ENCODE data around the gene ARTN. TPM values are rescaled to one million over a fixed set of nuclear protein-coding genes. Genes with fewer than 3 reads are reported as not detected.

Gene ARTN
- total and polyA plus RNA-seq, 3 experiments from 2014 or later = 0.22 to 0.49 TPM; not detected in 1

- Mint-ChIP-seq H3K4me3 (peak overlapping the region in 2 of 7 donors; percentile 8 to 57), H3K27ac (peak overlapping the region in 1 of 8 donors; percentile 29), H3K36me3 (peaks cover 0 to 2% (median 2%) of the 10 kb centered on the region in 3 donors), H3K9me3 (no peaks in the 10 kb centered on the region), H3K4me1 (peaks cover 6 to 21% (median 13%) of the 10 kb centered on the region in 3 donors), H3K27me3 (peaks cover 25 to 29% of the 10 kb centered on the region in 2 donors)
- Histone ChIP-seq H3K27me3 (ENCODE audit: insufficient read depth, low read length, poor library complexity, severe bottlenecking) (peaks cover 21% of the 10 kb centered on the region), H3K9me3 (ENCODE audit: low read length) (no peaks in the 10 kb centered on the region), H3K4me3 (ENCODE audit: low read length) (no peak overlapping the region), H3K27ac (ENCODE audit: low read depth, low read length) (no peak overlapping the region), H3K4me1 (ENCODE audit: insufficient read depth, low read length) (no peaks in the 10 kb centered on the region), H3K36me3 (ENCODE audit: insufficient read depth, low read length) (no peaks in the 10 kb centered on the region)
- ChIA-PET CTCF (interaction anchor here (3.3 to 4.4 kb wide), 2 partner anchors 10 to 171 kb away, joined by 45 to 46 read pairs; partner anchors contain the start of gene IPO13), POLR2A (no interaction called here)
- no peak for DNase-seq
Measured at GRCh38 chr1:43936431-43937151, 3.0 kb downstream of the ARTN start.

GRCh38 chr1:43937179-43937865 is 3.7 kb downstream of the ARTN start:
- H3K27me3 ChIP-seq (ENCODE audit: insufficient read depth, low read length, poor library complexity, severe bottlenecking) = peaks cover 21% of the 10 kb centered on the region
- no peaks in the 10 kb centered on the region for H3K36me3 ChIP-seq (ENCODE audit: insufficient read depth, low read length)
- H3K9me3 Mint-ChIP-seq = no peaks in the 10 kb centered on the region
- H3K36me3 Mint-ChIP-seq = peaks cover 0 to 5% (median 2%) of the 10 kb centered on the region in 3 donors
- no peak overlapping the region for H3K27ac ChIP-seq (ENCODE audit: low read depth, low read length)
- H3K4me1 Mint-ChIP-seq = peaks cover 6 to 21% (median 13%) of the 10 kb centered on the region in 3 donors
- no peak for DNase-seq
- H3K4me3 ChIP-seq (ENCODE audit: low read length) = no peak overlapping the region
- H3K9me3 ChIP-seq (ENCODE audit: low read length) = no peaks in the 10 kb centered on the region
- ChIA-PET CTCF (no interaction called here), POLR2A (no interaction called here)
- H3K4me1 ChIP-seq (ENCODE audit: insufficient read depth, low read length) = no peaks in the 10 kb centered on the region
- H3K4me3 Mint-ChIP-seq = peak overlapping the region in 1 of 7 donors; percentile 24
- H3K27me3 Mint-ChIP-seq = peaks cover 25 to 29% of the 10 kb centered on the region in 2 donors
- H3K27ac Mint-ChIP-seq = peak overlapping the region in 1 of 8 donors; percentile 29

- H3K27me3 ChIP-seq (ENCODE audit: insufficient read depth, low read length, poor library complexity, severe bottlenecking) = peaks cover 18% of the 10 kb centered on the region
- peak overlapping the region in 1 of 7 donors; percentile 24 for H3K4me3 Mint-ChIP-seq
- H3K9me3 ChIP-seq (ENCODE audit: low read length) = no peaks in the 10 kb centered on the region
- no peaks in the 10 kb centered on the region for H3K9me3 Mint-ChIP-seq
- no peak overlapping the region for H3K27ac Mint-ChIP-seq
- no peaks in the 10 kb centered on the region for H3K4me1 ChIP-seq (ENCODE audit: insufficient read depth, low read length)
- no peak overlapping the region for H3K27ac ChIP-seq (ENCODE audit: low read depth, low read length)
- no peak overlapping the region for H3K4me3 ChIP-seq (ENCODE audit: low read length)
- no peaks in the 10 kb centered on the region for H3K36me3 ChIP-seq (ENCODE audit: insufficient read depth, low read length)
- H3K27me3 Mint-ChIP-seq = peaks cover 20 to 21% of the 10 kb centered on the region in 2 donors
- H3K36me3 Mint-ChIP-seq = peaks cover 0 to 8% (median 2%) of the 10 kb centered on the region in 3 donors
- POLR2A ChIA-PET = no interaction called here
- CTCF ChIA-PET = no interaction called here
- peaks cover 6 to 26% (median 15%) of the 10 kb centered on the region in 3 donors for H3K4me1 Mint-ChIP-seq
- DNase-seq = no peak
Measured at GRCh38 chr1:43938383-43938782, 4.8 kb downstream of the ARTN start.

GRCh38 chr1:43938892-43939587 is 5.4 kb downstream of the ARTN start:
- H3K27me3 Mint-ChIP-seq = peaks cover 17 to 19% of the 10 kb centered on the region in 2 donors
- H3K4me1 Mint-ChIP-seq = peaks cover 3 to 25% (median 12%) of the 10 kb centered on the region in 3 donors
- Histone ChIP-seq H3K4me1 (ENCODE audit: insufficient read depth, low read length) (no peaks in the 10 kb centered on the region), H3K36me3 (ENCODE audit: insufficient read depth, low read length) (no peaks in the 10 kb centered on the region), H3K9me3 (ENCODE audit: low read length) (no peaks in the 10 kb centered on the region), H3K27ac (ENCODE audit: low read depth, low read length) (no peak overlapping the region), H3K27me3 (ENCODE audit: insufficient read depth, low read length, poor library complexity, severe bottlenecking) (peaks cover 14% of the 10 kb centered on the region), H3K4me3 (ENCODE audit: low read length) (no peak overlapping the region)
- no peak for DNase-seq
- no peak overlapping the region for H3K4me3 Mint-ChIP-seq
- CTCF ChIA-PET = no interaction called here
- H3K9me3 Mint-ChIP-seq = no peaks in the 10 kb centered on the region
- POLR2A ChIA-PET = no interaction called here
- no peak overlapping the region for H3K27ac Mint-ChIP-seq
- H3K36me3 Mint-ChIP-seq = peaks cover 0 to 8% (median 2%) of the 10 kb centered on the region in 3 donors

- CTCF ChIA-PET = interaction anchor here (1.5 kb wide), 1 partner anchor 8 kb away, joined by 9 read pairs; the partner anchor contains the start of gene ARTN
- DNase-seq = no peak
- Histone ChIP-seq H3K4me1 (ENCODE audit: insufficient read depth, low read length) (peaks cover 12% of the 10 kb centered on the region), H3K36me3 (ENCODE audit: insufficient read depth, low read length) (no peaks in the 10 kb centered on the region), H3K27me3 (ENCODE audit: insufficient read depth, low read length, poor library complexity, severe bottlenecking) (no peaks in the 10 kb centered on the region), H3K27ac (ENCODE audit: low read depth, low read length) (no peak overlapping the region), H3K4me3 (ENCODE audit: low read length) (no peak overlapping the region), H3K9me3 (ENCODE audit: low read length) (no peaks in the 10 kb centered on the region)
- Mint-ChIP-seq H3K27ac (peak overlapping the region in 2 of 8 donors; percentile 15 to 21), H3K36me3 (peaks cover 0 to 13% (median 2%) of the 10 kb centered on the region in 3 donors), H3K4me1 (peaks cover 20 to 37% (median 25%) of the 10 kb centered on the region in 3 donors), H3K4me3 (peak overlapping the region in 1 of 7 donors; percentile 59), H3K27me3 (peaks cover 0 to 6% of the 10 kb centered on the region in 2 donors), H3K9me3 (no peaks in the 10 kb centered on the region)
- POLR2A ChIA-PET = no interaction called here
Measured at GRCh38 chr1:43942411-43942810, 8.8 kb downstream of the ARTN start.

- Mint-ChIP-seq H3K4me3 (peak overlapping the region in 5 of 7 donors; percentile 39 to 94 (median 65)), H3K36me3 (peaks cover 0 to 14% (median under 1%) of the 10 kb centered on the region in 3 donors), H3K27ac (peak overlapping the region in 5 of 8 donors; percentile 58 to 85 (median 79)), H3K27me3 (no peaks in the 10 kb centered on the region), H3K9me3 (no peaks in the 10 kb centered on the region), H3K4me1 (peaks cover 33 to 53% (median 35%) of the 10 kb centered on the region in 3 donors)
- H3K36me3 ChIP-seq (ENCODE audit: insufficient read depth, low read length) = no peaks in the 10 kb centered on the region
- H3K27me3 ChIP-seq (ENCODE audit: insufficient read depth, low read length, poor library complexity, severe bottlenecking) = no peaks in the 10 kb centered on the region
- no peak overlapping the region for H3K27ac ChIP-seq (ENCODE audit: low read depth, low read length)
- ChIA-PET POLR2A (interaction anchor here (0.6 kb wide), 1 partner anchor 54 kb away, joined by 3 read pairs; no protein-coding TSS in a partner anchor), CTCF (interaction anchor here (0.9 to 5.3 kb wide), 2 partner anchors 11 to 1262 kb away, joined by 3 to 46 read pairs; partner anchors contain the start of gene ARTN)
- H3K4me1 ChIP-seq (ENCODE audit: insufficient read depth, low read length) = peaks cover 26% of the 10 kb centered on the region
- no peak overlapping the region for H3K4me3 ChIP-seq (ENCODE audit: low read length)
- H3K9me3 ChIP-seq (ENCODE audit: low read length) = no peaks in the 10 kb centered on the region
- no peak for DNase-seq
Measured at GRCh38 chr1:43944860-43945259, 11.3 kb downstream of the ARTN start.

- peaks cover 41 to 60% (median 41%) of the 10 kb centered on the region in 3 donors for H3K4me1 Mint-ChIP-seq
- peaks cover 0 to 21% (median 3%) of the 10 kb centered on the region in 3 donors for H3K36me3 Mint-ChIP-seq
- Histone ChIP-seq H3K9me3 (ENCODE audit: low read length) (no peaks in the 10 kb centered on the region), H3K36me3 (ENCODE audit: insufficient read depth, low read length) (no peaks in the 10 kb centered on the region), H3K4me3 (ENCODE audit: low read length) (peak overlapping the region; percentile 83), H3K27me3 (ENCODE audit: insufficient read depth, low read length, poor library complexity, severe bottlenecking) (no peaks in the 10 kb centered on the region), H3K4me1 (ENCODE audit: insufficient read depth, low read length) (peaks cover 26% of the 10 kb centered on the region), H3K27ac (ENCODE audit: low read depth, low read length) (peak overlapping the region; percentile 95)
- H3K27ac Mint-ChIP-seq = peak overlapping the region; percentile 67 to 99 (median 94)
- H3K27me3 Mint-ChIP-seq = no peaks in the 10 kb centered on the region
- ChIA-PET CTCF (interaction anchor here (0.9 to 5.3 kb wide), 8 partner anchors 12 to 1263 kb away, joined by 3 to 46 read pairs (median 4); partner anchors contain the start of genes ARTN and ATP6V0B), POLR2A (interaction anchor here (2.5 kb wide), 1 partner anchor 30 kb away, joined by 9 read pairs; the partner anchor contains the start of gene ATP6V0B)
- DNase-seq = no peak
- H3K4me3 Mint-ChIP-seq = peak overlapping the region; percentile 83 to 94 (median 90)
- no peaks in the 10 kb centered on the region for H3K9me3 Mint-ChIP-seq
Measured at GRCh38 chr1:43945674-43946235, 12.2 kb downstream of the ARTN start.
